ENCODE measurements around the gene TPX2.

The TPX2 gene

DNA sequence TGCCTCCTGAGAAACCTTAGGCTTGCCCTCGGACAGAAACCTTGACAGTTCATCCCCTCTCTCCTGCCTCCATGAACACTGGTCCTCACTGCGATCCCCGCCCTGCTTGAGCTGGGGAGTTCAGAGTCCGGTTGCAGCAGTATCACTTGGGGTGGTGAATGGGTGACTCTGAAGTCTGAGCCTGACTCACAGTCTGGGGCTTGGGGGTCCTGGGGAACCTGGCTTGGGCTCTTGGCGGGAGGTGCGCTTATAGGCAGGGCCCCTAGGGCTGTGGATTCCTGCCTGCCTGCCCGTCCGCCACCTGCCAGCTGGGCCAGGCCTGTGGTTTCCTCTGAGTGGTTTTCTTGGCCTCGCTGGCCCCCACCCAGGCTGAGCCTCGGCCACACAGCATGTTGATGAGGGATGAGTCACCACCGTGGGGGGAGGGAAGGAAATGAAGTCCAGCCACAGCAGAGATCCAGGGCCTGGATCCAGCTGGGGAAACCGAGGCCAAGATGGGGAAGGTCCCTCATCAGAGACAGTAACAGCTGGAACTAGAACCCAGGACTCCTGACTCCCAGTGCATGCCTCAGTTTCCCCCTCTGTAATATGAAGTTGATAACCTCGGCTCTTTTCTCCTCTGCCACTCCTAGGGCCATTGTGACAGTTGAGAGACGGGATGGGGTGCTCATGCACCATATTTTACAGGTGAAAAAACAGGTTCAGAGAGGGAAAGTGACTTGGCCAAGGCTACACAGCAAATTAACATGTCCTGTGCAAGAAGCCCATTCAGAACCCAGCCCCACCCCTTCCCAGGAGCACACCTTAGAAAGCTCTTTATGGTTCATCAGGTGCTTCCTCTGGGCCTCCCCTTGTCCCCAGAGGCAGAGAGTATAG is 97.1 kb downstream of the TPX2 start:
- TF ChIP-seq, protein P1, sequence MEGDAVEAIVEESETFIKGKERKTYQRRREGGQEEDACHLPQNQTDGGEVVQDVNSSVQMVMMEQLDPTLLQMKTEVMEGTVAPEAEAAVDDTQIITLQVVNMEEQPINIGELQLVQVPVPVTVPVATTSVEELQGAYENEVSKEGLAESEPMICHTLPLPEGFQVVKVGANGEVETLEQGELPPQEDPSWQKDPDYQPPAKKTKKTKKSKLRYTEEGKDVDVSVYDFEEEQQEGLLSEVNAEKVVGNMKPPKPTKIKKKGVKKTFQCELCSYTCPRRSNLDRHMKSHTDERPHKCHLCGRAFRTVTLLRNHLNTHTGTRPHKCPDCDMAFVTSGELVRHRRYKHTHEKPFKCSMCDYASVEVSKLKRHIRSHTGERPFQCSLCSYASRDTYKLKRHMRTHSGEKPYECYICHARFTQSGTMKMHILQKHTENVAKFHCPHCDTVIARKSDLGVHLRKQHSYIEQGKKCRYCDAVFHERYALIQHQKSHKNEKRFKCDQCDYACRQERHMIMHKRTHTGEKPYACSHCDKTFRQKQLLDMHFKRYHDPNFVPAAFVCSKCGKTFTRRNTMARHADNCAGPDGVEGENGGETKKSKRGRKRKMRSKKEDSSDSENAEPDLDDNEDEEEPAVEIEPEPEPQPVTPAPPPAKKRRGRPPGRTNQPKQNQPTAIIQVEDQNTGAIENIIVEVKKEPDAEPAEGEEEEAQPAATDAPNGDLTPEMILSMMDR (conservative IDR thresholded peaks at IDR 0.05) = no peak
- no peak overlapping the region for H3K27ac ChIP-seq

DNA sequence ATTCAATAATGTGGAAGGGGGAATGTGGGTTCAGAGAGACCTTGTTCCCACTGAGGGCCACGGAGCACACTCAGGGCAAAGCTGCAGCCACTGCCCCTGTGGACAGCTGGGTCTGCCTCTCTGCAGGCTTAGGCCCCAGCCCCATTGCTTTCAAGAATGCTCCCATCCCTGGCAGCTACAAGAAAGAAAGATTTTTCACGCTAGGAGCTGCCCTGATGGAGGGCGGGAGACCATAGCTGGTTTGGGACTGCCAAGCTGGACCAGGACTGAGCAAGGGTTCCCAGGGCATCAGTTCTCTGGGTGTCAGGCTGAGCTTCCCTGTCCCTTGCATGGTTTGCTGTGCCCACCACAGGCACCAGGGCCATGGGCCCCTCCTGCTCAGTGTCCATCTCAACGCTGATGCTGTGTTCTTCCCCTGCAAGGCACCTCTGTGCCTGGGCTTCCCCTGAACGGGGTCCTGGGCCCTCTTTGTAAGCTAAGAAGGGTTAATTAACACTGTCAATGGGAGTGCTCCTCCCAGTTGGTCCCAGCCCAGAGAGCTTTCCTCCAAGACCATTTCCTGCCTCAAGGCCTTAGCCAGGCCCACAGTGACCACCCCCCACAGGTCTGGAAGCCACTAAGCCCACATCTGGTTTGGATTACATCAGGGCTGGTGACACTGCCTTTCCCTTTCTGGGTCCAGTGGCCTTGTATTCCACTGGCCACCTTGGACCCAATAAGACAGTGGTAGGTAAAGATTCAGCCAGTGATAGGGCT is 97.9 kb downstream of the TPX2 start:
- TF ChIP-seq, protein P1 (conservative IDR thresholded peaks at IDR 0.05) = no peak
- H3K27ac ChIP-seq = no peak overlapping the region

DNA sequence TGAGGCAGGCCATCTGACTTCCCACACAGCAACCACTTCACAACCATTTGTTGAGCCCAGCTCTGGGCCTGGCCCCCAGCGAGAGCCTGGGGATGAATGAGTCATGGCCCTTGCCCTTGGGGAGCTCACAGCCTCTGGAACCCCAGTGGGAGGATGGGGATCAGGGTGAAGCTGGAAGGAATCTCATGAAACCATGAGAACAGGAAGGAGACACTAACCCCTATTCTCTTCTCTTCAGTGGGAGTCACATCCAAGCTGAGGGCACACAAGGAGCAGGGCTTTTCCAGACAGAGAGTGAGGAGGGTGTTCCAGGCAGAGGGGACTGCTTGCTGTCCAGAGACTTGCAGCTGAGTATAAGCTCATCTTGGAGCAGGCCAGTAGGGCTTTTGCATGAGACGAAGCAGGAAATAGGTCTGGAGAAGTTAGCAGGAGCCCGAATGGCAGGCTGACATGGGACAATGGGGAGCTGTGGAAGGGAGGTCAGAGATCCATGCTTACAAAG is 98.9 kb downstream of the TPX2 start:
- H3K27ac ChIP-seq = no peak overlapping the region
- TF ChIP-seq, protein P1 (conservative IDR thresholded peaks at IDR 0.05) = no peak

DNA sequence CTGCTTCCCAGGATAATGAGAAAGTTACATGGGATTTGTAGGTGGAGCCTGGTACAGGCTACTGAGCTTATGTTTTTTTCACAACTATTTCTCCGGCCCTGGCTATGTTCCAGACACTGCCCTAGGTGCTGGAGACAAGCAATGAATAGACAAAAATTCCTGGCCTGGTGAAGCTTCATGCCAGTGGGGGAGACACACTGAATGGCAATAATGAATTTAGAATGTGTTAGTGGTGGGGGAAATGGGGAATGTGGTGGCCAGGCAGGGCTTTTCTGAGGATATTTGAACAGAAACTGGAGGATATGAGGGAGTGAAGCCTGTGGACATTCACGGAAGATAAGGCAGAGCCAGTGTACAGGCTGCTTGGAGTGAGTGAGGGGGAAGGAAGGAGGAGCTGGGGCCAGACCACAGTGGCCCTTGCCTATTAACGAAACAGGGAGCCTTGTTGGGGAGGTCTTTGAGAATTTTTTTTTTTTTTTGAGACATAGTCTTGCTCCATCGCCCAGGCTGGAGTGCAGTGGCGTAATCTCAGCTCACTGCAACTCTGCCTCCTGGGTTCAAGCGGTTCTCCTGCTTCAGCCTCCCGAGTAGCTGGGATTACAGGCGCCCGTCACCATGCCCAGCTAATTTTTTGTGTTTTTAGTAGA is 99.7 kb downstream of the TPX2 start:
- TF ChIP-seq, protein P1 (conservative IDR thresholded peaks at IDR 0.05) = no peak
- H3K27ac ChIP-seq = no peak overlapping the region

DNA sequence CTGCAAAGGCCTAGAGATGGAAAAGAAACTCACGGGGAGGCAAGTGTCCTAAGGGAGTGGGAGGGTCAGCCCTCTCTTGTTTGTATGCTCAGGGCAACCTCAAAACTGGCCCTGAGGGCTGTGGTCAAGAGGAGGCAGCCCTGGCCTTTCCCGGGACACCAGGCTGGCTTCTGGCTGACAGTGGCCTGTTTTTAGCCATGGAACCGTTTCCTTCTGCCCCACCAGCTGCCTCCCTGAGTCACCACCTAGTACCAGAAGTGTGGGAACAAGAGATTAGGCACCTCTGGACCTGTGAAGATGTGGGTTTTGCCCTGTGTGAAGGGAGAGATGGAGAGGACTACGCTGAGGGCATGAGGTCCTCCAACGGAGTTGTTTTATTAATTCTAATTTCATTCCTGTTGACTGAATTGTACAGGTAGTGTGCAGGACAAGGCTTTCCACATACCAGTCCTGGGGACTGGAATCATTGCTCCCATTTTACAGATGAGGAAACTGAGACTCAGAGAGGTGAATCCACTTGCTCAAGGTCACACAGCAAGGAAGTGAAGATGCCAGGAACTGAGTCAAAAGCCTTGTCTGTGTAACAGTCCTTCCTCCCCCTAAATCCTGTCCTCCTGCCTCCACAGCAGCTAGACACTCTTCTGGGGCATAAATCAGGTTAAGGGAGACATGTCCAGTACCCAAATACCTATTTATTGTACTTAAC is 100.8 kb downstream of the TPX2 start:
- TF ChIP-seq, protein P1 (conservative IDR thresholded peaks at IDR 0.05) = no peak
- H3K27ac ChIP-seq = no peak overlapping the region

DNA sequence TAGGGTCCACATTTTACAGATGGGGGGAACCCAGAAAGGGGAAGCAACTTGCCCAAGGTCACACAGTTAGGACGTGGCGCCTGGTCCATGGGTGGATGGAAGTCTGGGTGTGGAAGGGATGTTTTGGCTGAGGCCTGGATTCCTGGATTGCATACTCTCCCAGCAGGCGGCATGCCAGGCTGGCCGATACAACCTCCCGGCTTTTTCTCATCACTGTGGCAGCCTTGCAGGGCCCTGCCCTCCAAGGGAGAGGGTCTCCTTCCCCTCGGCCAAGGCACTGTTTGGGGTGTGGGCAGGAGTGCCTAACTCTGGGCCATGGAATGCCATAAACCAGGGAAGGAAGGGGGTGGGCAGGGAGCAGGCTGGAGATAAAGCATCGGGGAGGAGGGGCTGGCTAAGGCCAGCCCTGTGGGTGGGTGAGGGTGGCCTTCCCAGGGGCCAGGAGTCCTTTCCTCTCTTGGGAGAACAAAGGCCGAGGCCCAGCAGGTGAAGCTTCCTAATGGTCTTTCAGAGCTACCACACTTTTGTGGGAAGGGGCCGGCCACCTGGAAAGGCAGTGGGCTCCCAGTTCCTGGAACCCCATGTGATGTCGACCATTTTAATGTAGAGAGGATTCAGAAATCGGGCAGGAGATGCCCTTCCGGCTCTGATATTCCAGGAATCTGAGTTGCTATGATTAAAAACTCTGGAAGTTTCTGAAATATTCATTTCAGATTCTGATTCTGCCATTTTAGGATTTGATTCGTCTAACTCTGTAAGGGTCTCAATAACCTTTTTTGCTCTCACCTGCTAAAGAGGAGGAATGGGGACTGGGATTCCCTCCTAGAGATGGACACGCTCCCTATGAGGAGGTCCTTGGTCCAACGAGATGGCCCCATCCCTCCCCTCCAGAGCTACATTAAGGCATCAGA is 102.1 kb downstream of the TPX2 start:
- TF ChIP-seq, protein P1 (conservative IDR thresholded peaks at IDR 0.05) = no peak
- no peak overlapping the region for H3K27ac ChIP-seq
